WERI-Rb-1 (cell line): Measurements from ENCODE around the gene TRAPPC10.

ENCODE experiments used
- DNase-seq: peaks from one replicate; pipeline ENCODE4 v3.0.0-alpha.2; 2020
- H3K27ac ChIP-seq: fragments of 250-450 bp; sonication (Bioruptor Pico); 2 replicates; pipeline ENCODE4 v1.5.1; 2020; ENCODE audit warnings: mild to moderate bottlenecking, moderate library complexity
- H3K27me3 ChIP-seq: fragments of 250-450 bp; sonication (Bioruptor Pico); 2 replicates; pipeline ENCODE4 v1.5.1; 2021; ENCODE audit warnings: mild to moderate bottlenecking, low read depth, moderate library complexity; ENCODE audit not compliant: insufficient read depth, severe bottlenecking
- H3K36me3 ChIP-seq: fragments of 250-450 bp; sonication (Bioruptor Pico); 2 replicates; pipeline ENCODE4 v1.5.1; 2020; ENCODE audit warnings: mild to moderate bottlenecking, moderate library complexity
- H3K4me3 ChIP-seq: 2 replicates; pipeline ENCODE4 v1.5.1; 2011; ENCODE audit warnings: low read depth, mild to moderate bottlenecking, control low read depth, low read length
- H3K9me3 ChIP-seq: fragments of 250-450 bp; sonication (Bioruptor Pico); 2 replicates; pipeline ENCODE4 v1.5.1; 2021; ENCODE audit warnings: mild to moderate bottlenecking, moderate library complexity; ENCODE audit not compliant: severe bottlenecking
- TF ChIP-seq, protein P1 (sequence below): IDR thresholded peaks from 2 replicates; pipeline ENCODE4 v1.5.1; 2011; ENCODE audit warnings: low read depth, mild to moderate bottlenecking, control low read depth, inconsistent platforms, low read length

Gene TRAPPC10

DNA sequence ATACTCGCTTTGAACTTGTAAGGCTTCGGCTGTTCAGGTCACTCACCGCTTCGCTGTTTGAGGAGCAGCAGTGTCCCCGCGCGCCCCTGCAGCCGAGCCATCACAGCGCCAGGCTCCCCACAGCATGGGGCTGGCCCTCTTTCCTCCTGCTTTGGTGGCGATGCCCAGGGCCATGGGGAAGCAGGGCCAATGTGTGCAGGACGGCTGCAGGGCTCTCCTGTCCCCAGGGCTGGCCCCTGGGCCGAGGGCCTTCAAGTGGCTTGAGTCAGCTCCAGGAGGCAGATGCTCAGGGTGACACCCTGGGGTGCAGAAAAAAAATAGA is 38.5 kb upstream of the TRAPPC10 start:
- no peak overlapping the region for H3K4me3 ChIP-seq
- TF ChIP-seq, protein P1, sequence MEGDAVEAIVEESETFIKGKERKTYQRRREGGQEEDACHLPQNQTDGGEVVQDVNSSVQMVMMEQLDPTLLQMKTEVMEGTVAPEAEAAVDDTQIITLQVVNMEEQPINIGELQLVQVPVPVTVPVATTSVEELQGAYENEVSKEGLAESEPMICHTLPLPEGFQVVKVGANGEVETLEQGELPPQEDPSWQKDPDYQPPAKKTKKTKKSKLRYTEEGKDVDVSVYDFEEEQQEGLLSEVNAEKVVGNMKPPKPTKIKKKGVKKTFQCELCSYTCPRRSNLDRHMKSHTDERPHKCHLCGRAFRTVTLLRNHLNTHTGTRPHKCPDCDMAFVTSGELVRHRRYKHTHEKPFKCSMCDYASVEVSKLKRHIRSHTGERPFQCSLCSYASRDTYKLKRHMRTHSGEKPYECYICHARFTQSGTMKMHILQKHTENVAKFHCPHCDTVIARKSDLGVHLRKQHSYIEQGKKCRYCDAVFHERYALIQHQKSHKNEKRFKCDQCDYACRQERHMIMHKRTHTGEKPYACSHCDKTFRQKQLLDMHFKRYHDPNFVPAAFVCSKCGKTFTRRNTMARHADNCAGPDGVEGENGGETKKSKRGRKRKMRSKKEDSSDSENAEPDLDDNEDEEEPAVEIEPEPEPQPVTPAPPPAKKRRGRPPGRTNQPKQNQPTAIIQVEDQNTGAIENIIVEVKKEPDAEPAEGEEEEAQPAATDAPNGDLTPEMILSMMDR, result no peak
- no peak for DNase-seq
- peaks cover 46% of the 10 kb centered on the region for H3K36me3 ChIP-seq
- no peak overlapping the region for H3K27ac ChIP-seq
- no peaks in the 10 kb centered on the region for H3K9me3 ChIP-seq
- H3K27me3 ChIP-seq, result no peaks in the 10 kb centered on the region

DNA sequence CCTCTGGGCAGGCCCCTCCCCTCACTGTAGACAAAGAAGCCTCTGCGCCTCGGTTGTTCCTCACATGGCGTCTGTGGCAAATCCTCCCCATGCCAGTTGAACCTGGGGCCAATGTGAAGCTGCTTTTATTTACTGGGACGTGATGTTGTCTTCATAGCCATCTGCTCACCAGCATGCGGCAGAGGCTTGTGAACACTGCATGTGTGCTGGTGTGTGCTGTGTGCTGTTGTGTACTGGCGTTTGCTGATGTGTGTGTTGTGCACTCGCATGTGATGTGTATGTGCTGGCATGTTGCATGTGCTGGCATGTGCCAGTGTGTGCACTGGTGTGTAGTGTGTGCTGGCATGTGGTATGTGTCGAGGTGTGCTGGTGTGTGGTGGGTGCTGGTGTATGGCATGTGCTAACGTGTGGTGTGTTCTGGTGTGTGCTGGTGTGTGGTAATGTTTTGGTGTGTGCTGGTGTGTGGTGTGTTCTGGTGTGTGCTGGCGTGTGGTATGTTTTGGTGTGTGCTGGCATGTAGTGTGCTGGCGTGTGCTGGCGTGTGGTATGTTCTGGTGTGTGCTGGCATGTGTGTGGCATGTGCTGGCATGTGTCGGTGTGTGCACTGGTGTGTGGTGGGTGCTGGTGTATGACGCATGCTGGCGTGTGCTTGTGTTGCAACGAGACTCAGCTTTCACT is 37.2 kb upstream of the TRAPPC10 start:
- peaks cover 40% of the 10 kb centered on the region for H3K36me3 ChIP-seq
- TF ChIP-seq, protein P1, result no peak
- no peak overlapping the region for H3K27ac ChIP-seq
- H3K9me3 ChIP-seq, result no peaks in the 10 kb centered on the region
- no peaks in the 10 kb centered on the region for H3K27me3 ChIP-seq
- H3K4me3 ChIP-seq, result no peak overlapping the region
- DNase-seq, result no peak

DNA sequence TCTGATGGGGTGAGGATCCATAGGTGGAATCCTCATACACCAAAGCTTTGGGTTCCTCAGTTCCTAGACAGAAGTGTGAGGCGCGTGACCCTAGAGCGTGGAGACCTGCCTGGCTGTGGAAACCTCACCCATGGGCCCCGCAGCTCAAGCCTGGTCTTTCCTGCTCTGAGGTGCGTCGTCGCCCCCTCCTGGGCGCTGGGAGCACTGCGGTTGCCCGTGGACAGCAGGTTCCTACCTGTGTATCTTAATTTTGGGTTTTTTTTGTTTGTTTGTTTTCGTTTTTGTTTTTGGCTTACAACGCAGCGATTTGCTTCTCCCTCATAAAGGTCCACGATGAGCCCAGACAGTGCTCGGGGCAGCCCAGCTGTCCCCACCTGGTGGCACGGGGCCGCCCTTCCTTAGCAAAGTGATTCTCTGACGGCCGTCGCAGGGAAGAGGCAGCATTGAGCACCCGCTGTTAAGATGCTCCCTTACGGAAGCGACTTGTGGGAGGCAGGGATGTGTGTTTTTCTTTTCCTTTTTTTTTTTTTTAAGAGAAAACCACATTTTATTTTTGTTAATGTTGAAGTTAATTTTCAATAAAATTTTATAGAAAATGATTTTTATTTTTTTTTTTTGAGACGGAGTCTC is 36.5 kb upstream of the TRAPPC10 start:
- peak; percentile 89 for DNase-seq
- no peak overlapping the region for H3K4me3 ChIP-seq

DNA sequence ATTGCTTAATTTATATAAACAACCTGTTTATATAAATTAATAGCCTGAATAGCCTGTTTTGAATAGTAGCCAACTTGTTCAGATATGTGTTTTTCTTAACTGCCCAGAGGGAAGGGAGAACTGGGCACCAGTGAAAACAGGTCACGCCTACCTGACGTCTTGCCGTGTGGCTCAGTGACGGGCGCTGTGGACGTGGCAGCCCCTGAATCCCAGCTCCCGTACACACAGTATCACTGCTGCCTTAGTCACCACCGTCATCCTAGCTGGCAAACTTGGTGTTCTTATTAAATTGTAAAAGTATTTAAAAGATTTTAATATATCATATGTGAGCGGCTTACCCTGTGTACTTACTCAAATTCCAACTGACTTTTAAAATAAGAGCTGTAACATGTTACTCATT is 35.4 kb upstream of the TRAPPC10 start:
- H3K27me3 ChIP-seq, result no peaks in the 10 kb centered on the region
- H3K27ac ChIP-seq, result no peak overlapping the region
- peaks cover 35% of the 10 kb centered on the region for H3K36me3 ChIP-seq
- no peaks in the 10 kb centered on the region for H3K9me3 ChIP-seq
- TF ChIP-seq, protein P1, result no peak
- no peak overlapping the region for H3K4me3 ChIP-seq
- no peak for DNase-seq

More for the DNA sequence above, 36.5 kb upstream of the TRAPPC10 start:
- Histone ChIP-seq H3K27ac (no peak overlapping the region), H3K9me3 (no peaks in the 10 kb centered on the region), H3K36me3 (peaks cover 37% of the 10 kb centered on the region), H3K27me3 (no peaks in the 10 kb centered on the region)
- TF ChIP-seq, protein P1, result peak; percentile 99

DNA sequence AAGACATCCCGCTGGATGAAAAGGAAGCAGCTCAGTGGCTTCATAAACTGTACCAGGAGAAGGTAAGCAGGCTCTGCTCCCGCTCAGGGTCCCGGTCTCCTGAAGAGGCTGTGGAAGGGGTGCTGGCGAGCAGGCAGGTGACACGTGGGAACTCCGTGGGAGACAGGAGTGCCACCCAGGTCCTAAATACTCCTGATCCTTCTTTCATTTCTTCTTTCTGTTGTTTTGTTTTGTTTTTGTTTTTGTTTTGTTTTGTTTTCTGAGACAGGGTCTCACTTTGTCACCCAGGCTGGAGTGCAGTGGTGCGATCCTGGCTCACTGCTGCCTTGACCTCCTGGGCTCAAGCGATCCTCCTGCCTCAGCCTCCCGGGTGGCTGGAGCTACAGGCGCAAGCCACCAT is 34.0 kb upstream of the TRAPPC10 start:
- Histone ChIP-seq H3K27ac (no peak overlapping the region), H3K9me3 (no peaks in the 10 kb centered on the region), H3K36me3 (peaks cover 39% of the 10 kb centered on the region), H3K4me3 (no peak overlapping the region), H3K27me3 (no peaks in the 10 kb centered on the region)
- TF ChIP-seq, protein P1, result no peak
- no peak for DNase-seq
